ENCODE measurements around the gene SDS.

The SDS gene

DNA sequence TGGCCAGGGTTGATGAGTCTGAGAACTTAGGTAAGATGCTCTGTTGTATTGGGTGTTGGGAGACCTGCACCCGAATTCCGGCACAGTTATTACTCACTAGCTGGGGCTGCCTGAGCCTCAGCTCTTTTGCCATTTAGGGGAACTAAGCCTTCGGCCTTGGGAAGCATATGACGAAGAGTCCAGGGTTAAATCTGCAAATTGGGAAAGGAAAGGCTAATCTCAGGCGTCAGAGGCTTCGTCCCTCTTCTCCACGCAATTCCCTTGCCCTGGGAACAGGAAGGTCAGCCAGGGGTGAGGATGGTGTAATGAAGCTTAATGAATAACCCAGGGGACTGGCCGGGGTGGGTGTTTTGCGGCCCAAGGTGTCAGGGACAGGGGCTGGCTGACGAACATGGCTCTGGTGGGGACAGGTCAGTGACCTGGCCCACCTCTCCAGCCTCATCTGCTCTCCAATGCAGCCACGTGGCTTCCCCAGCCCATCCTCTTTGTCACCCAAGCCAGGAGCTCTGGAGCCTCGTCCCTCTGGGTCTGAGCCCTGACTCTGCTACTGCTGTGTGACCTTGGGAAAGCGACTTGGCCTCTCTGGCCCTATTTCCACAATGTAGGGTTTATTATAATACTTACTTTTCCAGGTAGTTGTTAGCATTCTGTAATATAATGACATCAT lies 14.7 kb upstream of the SDS start:
- no peak for DNase-seq (ENCODE audit: low read depth)
- no peak overlapping the region for H3K4me3 ChIP-seq (ENCODE audit: low read depth, low read length)
- TF ChIP-seq, protein P1, sequence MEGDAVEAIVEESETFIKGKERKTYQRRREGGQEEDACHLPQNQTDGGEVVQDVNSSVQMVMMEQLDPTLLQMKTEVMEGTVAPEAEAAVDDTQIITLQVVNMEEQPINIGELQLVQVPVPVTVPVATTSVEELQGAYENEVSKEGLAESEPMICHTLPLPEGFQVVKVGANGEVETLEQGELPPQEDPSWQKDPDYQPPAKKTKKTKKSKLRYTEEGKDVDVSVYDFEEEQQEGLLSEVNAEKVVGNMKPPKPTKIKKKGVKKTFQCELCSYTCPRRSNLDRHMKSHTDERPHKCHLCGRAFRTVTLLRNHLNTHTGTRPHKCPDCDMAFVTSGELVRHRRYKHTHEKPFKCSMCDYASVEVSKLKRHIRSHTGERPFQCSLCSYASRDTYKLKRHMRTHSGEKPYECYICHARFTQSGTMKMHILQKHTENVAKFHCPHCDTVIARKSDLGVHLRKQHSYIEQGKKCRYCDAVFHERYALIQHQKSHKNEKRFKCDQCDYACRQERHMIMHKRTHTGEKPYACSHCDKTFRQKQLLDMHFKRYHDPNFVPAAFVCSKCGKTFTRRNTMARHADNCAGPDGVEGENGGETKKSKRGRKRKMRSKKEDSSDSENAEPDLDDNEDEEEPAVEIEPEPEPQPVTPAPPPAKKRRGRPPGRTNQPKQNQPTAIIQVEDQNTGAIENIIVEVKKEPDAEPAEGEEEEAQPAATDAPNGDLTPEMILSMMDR (IDR thresholded peaks at IDR 0.05; ENCODE audit: low read depth, low read length), result no peak
- no peak for TF ChIP-seq MAX (IDR thresholded peaks at IDR 0.05; ENCODE audit: low read depth, low read length)
- TF ChIP-seq POLR2A (IDR thresholded peaks at IDR 0.05; ENCODE audit: extremely low read depth, insufficient read length), result no peak
- no peak for TF ChIP-seq MYC (IDR thresholded peaks at IDR 0.05; ENCODE audit: low read depth, low read length)

- peak; percentile 59 for DNase-seq (ENCODE audit: low read depth)
- no peak for TF ChIP-seq MYC (IDR thresholded peaks at IDR 0.05; ENCODE audit: low read depth, low read length)
- TF ChIP-seq, protein P1 (IDR thresholded peaks at IDR 0.05; ENCODE audit: low read depth, low read length), result no peak
- TF ChIP-seq MAX (IDR thresholded peaks at IDR 0.05; ENCODE audit: low read depth, low read length), result no peak
- no peak for TF ChIP-seq POLR2A (IDR thresholded peaks at IDR 0.05; ENCODE audit: extremely low read depth, insufficient read length)
Observed at GRCh38 chr12:113416091-113416754, 12.5 kb upstream of the SDS start.

GRCh38 chr12:113414519-113415038 lies 10.9 kb upstream of the SDS start:
- TF ChIP-seq, protein P1 (IDR thresholded peaks at IDR 0.05; ENCODE audit: low read depth, low read length), result no peak
- no peak for TF ChIP-seq MAX (IDR thresholded peaks at IDR 0.05; ENCODE audit: low read depth, low read length)
- TF ChIP-seq MYC (IDR thresholded peaks at IDR 0.05; ENCODE audit: low read depth, low read length), result no peak
- DNase-seq (ENCODE audit: low read depth), result no peak
- no peak overlapping the region for H3K4me3 ChIP-seq (ENCODE audit: low read depth, low read length)

More at GRCh38 chr12:113416091-113416754, 12.5 kb upstream of the SDS start:
- no peak overlapping the region for H3K4me3 ChIP-seq (ENCODE audit: low read depth, low read length)

DNA sequence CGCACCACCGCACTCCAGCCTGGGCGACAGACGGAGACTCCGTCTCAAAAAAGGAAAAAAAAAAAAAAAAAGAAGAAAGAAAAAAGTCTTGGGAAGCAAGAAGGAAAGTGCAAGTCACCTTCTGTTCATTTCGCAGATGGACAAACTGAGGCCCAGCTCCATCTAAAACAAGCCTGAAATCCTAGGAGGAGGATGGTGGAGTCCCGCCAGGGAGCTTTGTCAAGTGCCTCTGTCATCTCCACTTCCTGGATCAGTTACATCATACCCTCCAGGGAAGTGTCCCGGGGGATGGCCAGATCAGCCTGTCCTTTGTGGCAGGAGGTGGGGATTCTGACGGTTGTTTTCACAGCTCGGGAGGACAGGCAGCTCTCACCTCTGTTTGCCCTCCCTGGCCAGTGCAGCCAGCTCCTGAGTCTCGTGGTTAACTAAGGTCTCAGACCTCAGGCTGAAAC lies 9.8 kb upstream of the SDS start:
- DNase-seq (ENCODE audit: low read depth), result peak; percentile 76
- TF ChIP-seq MAX (IDR thresholded peaks at IDR 0.05; ENCODE audit: low read depth, low read length) (no peak), MYC (IDR thresholded peaks at IDR 0.05; ENCODE audit: low read depth, low read length) (no peak), POLR2A (IDR thresholded peaks at IDR 0.05; ENCODE audit: extremely low read depth, insufficient read length) (no peak)
- TF ChIP-seq, protein P1 (IDR thresholded peaks at IDR 0.05; ENCODE audit: low read depth, low read length), result no peak
- H3K4me3 ChIP-seq (ENCODE audit: low read depth, low read length), result no peak overlapping the region

GRCh38 chr12:113409462-113410124 lies 5.9 kb upstream of the SDS start:
- no peak for DNase-seq (ENCODE audit: low read depth)
- H3K4me3 ChIP-seq (ENCODE audit: low read depth, low read length), result no peak overlapping the region
- TF ChIP-seq, protein P1 (IDR thresholded peaks at IDR 0.05; ENCODE audit: low read depth, low read length), result no peak
- TF ChIP-seq MYC (IDR thresholded peaks at IDR 0.05; ENCODE audit: low read depth, low read length), result no peak
- TF ChIP-seq MAX (IDR thresholded peaks at IDR 0.05; ENCODE audit: low read depth, low read length), result no peak
- TF ChIP-seq POLR2A (IDR thresholded peaks at IDR 0.05; ENCODE audit: extremely low read depth, insufficient read length), result no peak

All from NB4 (cell line).